ENCODE results near the gene PPP1R16B. TPM values are rescaled to one million over a fixed set of nuclear protein-coding genes. Genes with fewer than 3 reads are reported as not detected.
A peak's percentile ranks its signal among the peaks of the same experiment; 100 is the strongest.
"Not testable (repeated sequence)": the region's sequence is repeated elsewhere in the genome, so short reads cannot be mapped to it uniquely, and the experiment has no call there.

The PPP1R16B gene
- total and polyA plus RNA-seq, 7 experiments from 2014 or later: 11.4 to 75.4 (median 21.5) TPM

DNA sequence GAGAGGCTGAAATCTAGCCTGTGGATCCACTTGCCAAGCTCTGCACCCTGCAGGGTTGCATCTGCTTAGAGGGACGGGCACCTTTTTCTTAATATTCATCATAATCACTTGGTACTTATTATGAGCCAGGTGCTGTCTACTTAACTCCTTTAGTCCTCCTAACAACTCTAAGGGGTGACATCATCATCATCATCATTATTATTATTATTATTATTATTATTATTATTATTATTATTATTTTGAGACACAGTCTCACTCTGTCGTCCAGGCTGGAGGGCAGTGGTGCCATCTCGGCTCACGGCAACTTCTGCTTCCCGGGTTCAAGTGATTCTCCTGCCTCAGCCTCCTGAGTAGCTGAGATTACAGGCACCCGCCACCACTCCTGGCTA is 8.1 kb downstream of the PPP1R16B start:
- H3K9me3 Mint-ChIP-seq; DNase-seq; H3K9me3 ChIP-seq (ENCODE audit: control insufficient read depth in 2 of 3, low read length in 3 of 3); CTCF ChIA-PET; H3K27me3 Mint-ChIP-seq; H3K27me3 ChIP-seq (ENCODE audit: control insufficient read depth in 2 of 2, insufficient read depth in 2 of 2, low read length in 2 of 2); H3K4me3 ChIP-seq (ENCODE audit: low read length); ATAC-seq; H3K36me3 ChIP-seq (ENCODE audit: control insufficient read depth in 2 of 3, insufficient read depth in 3 of 3, low read length in 3 of 3); intact Hi-C loops (cut with micrococcal nuclease); H3K27ac ChIP-seq (ENCODE audit: low read depth, low read length): not testable (repeated sequence)
- H3K4me3 Mint-ChIP-seq: peak overlapping the region in 1 of 10 donors; percentile 23
- H3K27ac Mint-ChIP-seq: peak overlapping the region in 3 of 9 donors; percentile 36 to 72 (median 67)
- peaks cover 50 to 91% (median 83%) of the 10 kb centered on the region in 7 donors for H3K4me1 Mint-ChIP-seq
- POLR2A ChIA-PET: interaction anchor here (0.6 kb wide), 1 partner anchor 12 kb away, joined by 4 read pairs; no protein-coding TSS in a partner anchor
- H3K4me1 ChIP-seq (ENCODE audit: control insufficient read depth in 2 of 2, insufficient read depth in 2 of 2, low read length in 2 of 2): peaks cover 22 to 30% of the 10 kb centered on the region in 2 donors
- peaks cover 3 to 55% (median 18%) of the 10 kb centered on the region in 5 donors for H3K36me3 Mint-ChIP-seq

DNA sequence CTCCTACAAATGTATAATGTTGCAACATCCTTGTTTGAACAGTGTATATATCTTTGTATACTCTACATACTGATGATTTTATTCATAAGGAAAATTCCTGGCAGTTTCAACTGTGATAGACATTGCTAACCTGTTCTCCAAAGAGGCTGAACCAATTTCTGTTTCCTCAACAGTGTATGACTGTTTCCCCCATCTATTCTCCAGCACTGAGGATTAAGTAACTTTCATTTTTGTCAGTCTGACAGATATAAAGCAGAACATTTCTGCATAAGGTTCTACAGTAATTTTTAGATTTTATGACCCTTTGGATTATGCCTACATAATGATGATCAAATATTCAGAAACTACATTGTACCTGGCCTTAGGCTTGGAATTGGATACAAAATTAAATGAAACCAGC is 9.9 kb downstream of the PPP1R16B start:
- ATAC-seq (no peak), DNase-seq (no peak)
- H3K4me1 Mint-ChIP-seq: peaks cover 38 to 83% (median 75%) of the 10 kb centered on the region in 7 donors
- H3K36me3 ChIP-seq (ENCODE audit: control insufficient read depth in 2 of 3, insufficient read depth in 3 of 3, low read length in 3 of 3): peaks cover 0 to 7% (median 0%) of the 10 kb centered on the region in 3 experiments
- no peaks in the 10 kb centered on the region for H3K27me3 Mint-ChIP-seq
- no peak overlapping the region for H3K4me3 ChIP-seq (ENCODE audit: low read length)
- no peaks in the 10 kb centered on the region for H3K9me3 ChIP-seq (ENCODE audit: control insufficient read depth in 2 of 3, low read length in 3 of 3)
- no peaks in the 10 kb centered on the region for H3K27me3 ChIP-seq (ENCODE audit: control insufficient read depth in 2 of 2, insufficient read depth in 2 of 2, low read length in 2 of 2)
- ChIA-PET POLR2A (interaction anchor here (0.8 to 1.3 kb wide), 3 partner anchors 9 to 59 kb away, joined by 4 to 12 read pairs (median 4); no protein-coding TSS in a partner anchor), CTCF (no interaction called here)
- no peak overlapping the region for H3K27ac ChIP-seq (ENCODE audit: low read depth, low read length)
- H3K36me3 Mint-ChIP-seq: peaks cover 0 to 44% (median 25%) of the 10 kb centered on the region in 5 donors
- H3K4me3 Mint-ChIP-seq: no peak overlapping the region
- peaks cover 5 to 21% of the 10 kb centered on the region in 2 donors for H3K4me1 ChIP-seq (ENCODE audit: control insufficient read depth in 2 of 2, insufficient read depth in 2 of 2, low read length in 2 of 2)
- H3K9me3 Mint-ChIP-seq: peaks cover 0 to 2% (median 0%) of the 10 kb centered on the region in 11 donors
- intact Hi-C loops (cut with micrococcal nuclease): no loop called here
- peak overlapping the region in 3 of 9 donors; percentile 29 to 58 (median 56) for H3K27ac Mint-ChIP-seq

DNA sequence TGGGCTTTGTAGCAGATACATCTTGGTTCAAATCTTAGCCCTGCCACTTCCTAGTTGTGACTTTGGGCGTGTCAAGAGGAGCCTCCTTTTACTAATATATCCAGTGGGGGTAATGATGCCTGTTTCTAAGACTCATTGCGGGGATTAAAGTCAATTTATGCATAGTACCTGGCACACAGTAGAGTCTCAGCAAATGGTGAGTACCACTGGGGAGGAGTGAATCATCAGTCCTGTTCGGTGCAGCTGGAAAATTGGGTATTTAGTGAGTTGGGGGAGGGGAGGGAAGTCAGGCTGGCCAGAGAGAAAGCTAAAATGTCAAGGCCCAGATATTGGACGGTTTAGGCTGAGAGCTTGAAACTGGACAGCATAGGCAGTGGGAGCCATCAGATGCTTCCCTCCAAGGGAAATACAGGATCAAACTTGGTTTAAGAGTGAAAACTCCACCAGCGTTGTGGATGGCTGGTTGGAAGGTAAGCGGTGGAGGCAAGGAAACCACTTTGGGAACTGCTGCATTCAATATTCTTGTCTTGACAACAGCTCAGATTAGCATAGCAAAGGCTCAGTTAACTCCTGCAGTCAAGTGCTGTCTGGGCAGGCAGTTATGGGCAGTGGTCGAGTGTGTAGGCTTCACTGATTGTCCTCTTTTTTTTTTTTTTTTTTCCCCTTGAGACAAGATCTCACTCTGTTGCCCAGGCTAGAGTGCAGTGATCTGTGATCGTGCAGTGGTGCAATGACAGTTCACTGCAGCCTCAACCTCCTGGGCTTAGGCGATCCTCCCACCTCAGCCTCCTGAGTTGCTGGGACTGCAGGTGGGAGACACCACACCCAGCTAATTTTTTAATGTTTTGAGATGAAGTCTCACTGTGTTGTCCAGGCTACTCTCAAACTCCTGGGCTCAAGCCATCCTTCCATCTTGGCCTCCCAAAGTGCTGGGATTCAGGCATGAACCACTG is 12.9 kb downstream of the PPP1R16B start:
- H3K9me3 Mint-ChIP-seq: peaks cover 0 to 14% (median 9%) of the 10 kb centered on the region in 11 donors
- H3K36me3 Mint-ChIP-seq: peaks cover 9 to 45% (median 35%) of the 10 kb centered on the region in 5 donors
- Histone ChIP-seq H3K9me3 (ENCODE audit: control insufficient read depth in 2 of 3, low read length in 3 of 3) (peaks cover 0 to 8% (median 0%) of the 10 kb centered on the region in 3 experiments), H3K27me3 (ENCODE audit: control insufficient read depth in 2 of 2, insufficient read depth in 2 of 2, low read length in 2 of 2) (no peaks in the 10 kb centered on the region), H3K4me3 (ENCODE audit: low read length) (no peak overlapping the region), H3K27ac (ENCODE audit: low read depth, low read length) (no peak overlapping the region), H3K36me3 (ENCODE audit: control insufficient read depth in 2 of 3, insufficient read depth in 3 of 3, low read length in 3 of 3) (peaks cover 0 to 6% (median 0%) of the 10 kb centered on the region in 3 experiments), H3K4me1 (ENCODE audit: control insufficient read depth in 2 of 2, insufficient read depth in 2 of 2, low read length in 2 of 2) (peaks cover 0 to 7% of the 10 kb centered on the region in 2 donors)
- H3K27ac Mint-ChIP-seq: peak overlapping the region in 7 of 9 donors; percentile 14 to 81 (median 46)
- POLR2A ChIA-PET: interaction anchor here (1.3 kb wide), 2 partner anchors 10 to 11 kb away, joined by 3 to 4 read pairs; no protein-coding TSS in a partner anchor
- no peaks in the 10 kb centered on the region for H3K27me3 Mint-ChIP-seq
- DNase-seq: no peak
- intact Hi-C loops (cut with micrococcal nuclease): no loop called here
- H3K4me1 Mint-ChIP-seq: peaks cover 31 to 76% (median 61%) of the 10 kb centered on the region in 7 donors
- CTCF ChIA-PET: interaction anchor here (0.6 to 1.4 kb wide), 3 partner anchors 19 to 184 kb away, joined by 3 to 4 read pairs (median 3); no protein-coding TSS in a partner anchor
- no peak for ATAC-seq
- H3K4me3 Mint-ChIP-seq: peak overlapping the region in 2 of 10 donors; percentile 18 to 45

DNA sequence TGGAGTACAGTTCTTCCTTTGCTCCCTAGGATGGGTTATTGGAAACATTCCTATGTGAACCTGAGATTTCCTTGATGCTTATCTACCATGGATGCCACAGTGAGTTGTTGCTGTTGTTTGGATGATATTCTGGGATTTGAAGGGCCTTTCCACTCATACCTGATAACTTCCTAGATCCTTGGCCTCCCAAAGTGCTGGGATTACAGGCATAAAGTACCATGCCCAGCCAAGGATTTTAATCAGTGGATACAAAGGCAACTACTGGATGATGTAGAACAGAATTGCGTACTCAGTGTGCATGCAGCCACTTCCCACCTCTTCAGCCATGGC is 20.0 kb downstream of the PPP1R16B start:
- no peaks in the 10 kb centered on the region for H3K27me3 ChIP-seq (ENCODE audit: control insufficient read depth in 2 of 2, insufficient read depth in 2 of 2, low read length in 2 of 2)
- intact Hi-C loops (cut with micrococcal nuclease): loop anchor here in 1 of 2 donors (5.0 kb wide), 1 partner anchor 47 kb away; no protein-coding TSS in a partner anchor

GRCh38 chr20:38825901-38826625 is 20.6 kb downstream of the PPP1R16B start:
- ChIA-PET CTCF (interaction anchor here (0.6 to 1.1 kb wide), 2 partner anchors 66 to 348 kb away, joined by 3 to 4 read pairs; no protein-coding TSS in a partner anchor), POLR2A (interaction anchor here (0.6 to 0.8 kb wide), 3 partner anchors 18 to 77 kb away, joined by 3 to 4 read pairs (median 3); no protein-coding TSS in a partner anchor)
- Mint-ChIP-seq H3K9me3 (peaks cover 0 to 12% (median 7%) of the 10 kb centered on the region in 11 donors), H3K27ac (peak overlapping the region in 7 of 9 donors; percentile 18 to 84 (median 65)), H3K4me1 (peaks cover 24 to 83% (median 68%) of the 10 kb centered on the region in 7 donors), H3K36me3 (peaks cover 7 to 54% (median 27%) of the 10 kb centered on the region in 5 donors), H3K27me3 (no peaks in the 10 kb centered on the region), H3K4me3 (no peak overlapping the region)
- H3K4me3 ChIP-seq (ENCODE audit: low read length): no peak overlapping the region
- ATAC-seq (no peak), DNase-seq (no peak)
- peaks cover 0 to 22% (median 0%) of the 10 kb centered on the region in 3 experiments for H3K36me3 ChIP-seq (ENCODE audit: control insufficient read depth in 2 of 3, insufficient read depth in 3 of 3, low read length in 3 of 3)
- intact Hi-C loops (cut with micrococcal nuclease): loop anchor here in 1 of 2 donors (5.0 kb wide), 1 partner anchor 46 kb away; no protein-coding TSS in a partner anchor
- H3K9me3 ChIP-seq (ENCODE audit: control insufficient read depth in 2 of 3, low read length in 3 of 3): peaks cover 0 to 6% (median 0%) of the 10 kb centered on the region in 3 experiments
- H3K27ac ChIP-seq (ENCODE audit: low read depth, low read length): no peak overlapping the region
- H3K27me3 ChIP-seq (ENCODE audit: control insufficient read depth in 2 of 2, insufficient read depth in 2 of 2, low read length in 2 of 2): no peaks in the 10 kb centered on the region
- peaks cover 16 to 17% of the 10 kb centered on the region in 2 donors for H3K4me1 ChIP-seq (ENCODE audit: control insufficient read depth in 2 of 2, insufficient read depth in 2 of 2, low read length in 2 of 2)

More for the DNA sequence above, 20.0 kb downstream of the PPP1R16B start:
- Histone ChIP-seq H3K27ac (ENCODE audit: low read depth, low read length) (no peak overlapping the region), H3K4me1 (ENCODE audit: control insufficient read depth in 2 of 2, insufficient read depth in 2 of 2, low read length in 2 of 2) (peaks cover 16 to 17% of the 10 kb centered on the region in 2 donors), H3K4me3 (ENCODE audit: low read length) (no peak overlapping the region), H3K36me3 (ENCODE audit: control insufficient read depth in 2 of 3, insufficient read depth in 3 of 3, low read length in 3 of 3) (peaks cover 0 to 21% (median 0%) of the 10 kb centered on the region in 3 experiments), H3K9me3 (ENCODE audit: control insufficient read depth in 2 of 3, low read length in 3 of 3) (peaks cover 0 to 8% (median 0%) of the 10 kb centered on the region in 3 experiments)
- peak overlapping the region in 7 of 9 donors; percentile 18 to 81 (median 41) for H3K27ac Mint-ChIP-seq
- DNase-seq (no peak), ATAC-seq (no peak)
- ChIA-PET CTCF (interaction anchor here (0.6 kb wide), 1 partner anchor 348 kb away, joined by 4 read pairs; no protein-coding TSS in a partner anchor), POLR2A (interaction anchor here (0.8 kb wide), 1 partner anchor 77 kb away, joined by 3 read pairs; no protein-coding TSS in a partner anchor)
- no peak overlapping the region for H3K4me3 Mint-ChIP-seq
- H3K9me3 Mint-ChIP-seq: peaks cover 0 to 14% (median 9%) of the 10 kb centered on the region in 11 donors
- H3K27me3 Mint-ChIP-seq: no peaks in the 10 kb centered on the region
- peaks cover 9 to 53% (median 28%) of the 10 kb centered on the region in 5 donors for H3K36me3 Mint-ChIP-seq
- H3K4me1 Mint-ChIP-seq: peaks cover 23 to 78% (median 67%) of the 10 kb centered on the region in 7 donors
